Endothelial cell of hepatic sinusoid (primary cell): Measurements from ENCODE around the gene OPN1SW.

Experiments used
- in situ Hi-C: cut with HindIII; loops from 2 replicates; pipeline ENCODE4 v1.10.0; 2017; ENCODE audit warnings: low sequenced_read_pairs

OPN1SW gene

GRCh38 chr7:128735436-128735835 is 40.2 kb downstream of the OPN1SW start:
- in situ Hi-C loops, result no loop called here

- in situ Hi-C loops, result no loop called here
Observed at GRCh38 chr7:128734890-128735289, 40.7 kb downstream of the OPN1SW start.

GRCh38 chr7:128733278-128733645 is 42.3 kb downstream of the OPN1SW start:
- in situ Hi-C loops, result no loop called here

GRCh38 chr7:128732521-128733277 is 42.9 kb downstream of the OPN1SW start:
- in situ Hi-C loops, result no loop called here

GRCh38 chr7:128731184-128731583 is 44.4 kb downstream of the OPN1SW start:
- in situ Hi-C loops, result no loop called here

- in situ Hi-C loops, result no loop called here
Observed at GRCh38 chr7:128729494-128729893, 46.1 kb downstream of the OPN1SW start.

GRCh38 chr7:128728598-128728997 is 47.0 kb downstream of the OPN1SW start:
- in situ Hi-C loops, result no loop called here

GRCh38 chr7:128727239-128727638 is 48.4 kb downstream of the OPN1SW start:
- in situ Hi-C loops, result no loop called here

- in situ Hi-C loops, result no loop called here
Observed at GRCh38 chr7:128726737-128727072, 48.9 kb downstream of the OPN1SW start.

GRCh38 chr7:128726059-128726736 is 49.4 kb downstream of the OPN1SW start:
- in situ Hi-C loops, result no loop called here

- in situ Hi-C loops, result no loop called here
Observed at GRCh38 chr7:128725531-128725930, 50.1 kb downstream of the OPN1SW start.

- in situ Hi-C loops, result no loop called here
Observed at GRCh38 chr7:128724743-128725142, 50.9 kb downstream of the OPN1SW start.
